ENCODE data around the gene LMBRD2. TPM values are rescaled to one million over a fixed set of nuclear protein-coding genes. Genes with fewer than 3 reads are reported as not detected.

LMBRD2 gene
- polyA plus RNA-seq, 1 donor: 21.7 TPM

DNA sequence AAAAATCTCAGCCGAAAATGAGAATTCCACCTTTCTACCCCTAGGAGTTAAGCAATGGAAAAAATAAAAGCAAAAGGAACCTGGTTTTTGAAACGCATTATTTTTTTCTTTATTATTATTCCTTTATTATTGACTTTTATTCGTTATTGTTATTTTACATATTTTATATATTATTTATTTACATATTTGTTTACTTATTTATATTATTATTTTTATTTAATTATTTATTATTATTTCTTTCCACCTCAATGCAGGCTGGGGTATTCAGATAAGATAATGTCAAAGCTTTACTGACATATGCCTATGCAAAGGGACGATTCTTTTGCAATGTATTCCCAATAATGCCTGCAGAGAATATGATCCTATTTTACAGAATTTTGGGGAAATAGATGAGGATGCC is 101.7 kb downstream of the LMBRD2 start:
- no peak for DNase-seq

Other genes starting within 250 kb of the LMBRD2 start
- gene CAPSL, start 213.3 kb downstream of the LMBRD2 start, polyA plus RNA-seq (ENCODE audit: insufficient read length): 5.5 TPM
- gene UGT3A1, start 160.5 kb downstream of the LMBRD2 start, polyA plus RNA-seq (ENCODE audit: insufficient read length): 163 TPM
- 20.1 TPM for gene UGT3A2, start 85.0 kb downstream of the LMBRD2 start, polyA plus RNA-seq (ENCODE audit: insufficient read length)
- gene SKP2, start 224 bp upstream of the LMBRD2 start, polyA plus RNA-seq (ENCODE audit: insufficient read length): 55.5 TPM
- 59.8 TPM for gene NADK2, start 90.0 kb upstream of the LMBRD2 start, polyA plus RNA-seq (ENCODE audit: insufficient read length)
- gene RANBP3L, start 150.0 kb upstream of the LMBRD2 start, polyA plus RNA-seq (ENCODE audit: insufficient read length): 8.0 TPM

Measured in left kidney (tissue), 2 donors.